Measurements from ENCODE around the gene FOXK2.

The FOXK2 gene

DNA sequence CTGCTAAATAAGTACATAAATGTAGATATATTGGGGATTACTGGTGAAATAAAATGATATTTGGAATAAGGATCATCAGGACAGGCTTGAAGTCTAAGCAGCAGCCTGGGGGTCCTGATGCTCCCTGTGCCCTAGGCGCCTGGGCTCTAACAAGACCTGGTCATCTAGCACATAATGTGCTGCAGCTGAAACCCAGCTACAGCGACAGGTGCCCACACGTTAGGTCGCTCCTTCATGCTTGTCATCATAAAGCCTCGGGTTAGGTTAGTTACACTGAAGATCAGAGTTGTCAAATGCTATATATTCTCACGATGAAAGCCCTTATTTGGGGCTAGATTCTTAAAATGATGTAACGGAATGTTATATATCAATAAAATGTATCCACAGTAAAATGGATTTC is 49.5 kb upstream of the FOXK2 start:
- TF ChIP-seq ISL1 (CRISPR knock-in tag; IDR thresholded peaks at IDR 0.05) (no peak), ZNF8 (CRISPR knock-in tag; IDR thresholded peaks at IDR 0.05) (no peak), PPARA (CRISPR knock-in tag; IDR thresholded peaks at IDR 0.05; ENCODE audit: borderline replicate concordance) (no peak), ZFP30 (CRISPR knock-in tag; IDR thresholded peaks at IDR 0.05) (no peak), ZFP3 (CRISPR knock-in tag; IDR thresholded peaks at IDR 0.05) (no peak), SNAI2 (CRISPR knock-in tag; IDR thresholded peaks at IDR 0.05) (no peak), RARB (CRISPR knock-in tag; IDR thresholded peaks at IDR 0.05) (no peak), OSR1 (CRISPR knock-in tag; IDR thresholded peaks at IDR 0.05) (no peak), TCF4 (CRISPR knock-in tag; IDR thresholded peaks at IDR 0.05; ENCODE audit: borderline replicate concordance) (no peak), GLIS3 (CRISPR knock-in tag; IDR thresholded peaks at IDR 0.05) (no peak), ZC3H10 (CRISPR knock-in tag; IDR thresholded peaks at IDR 0.05) (no peak), TOX (CRISPR knock-in tag; IDR thresholded peaks at IDR 0.05; ENCODE audit: borderline replicate concordance) (no peak), ZNF70 (CRISPR knock-in tag; IDR thresholded peaks at IDR 0.05) (no peak), BACH2 (CRISPR knock-in tag; IDR thresholded peaks at IDR 0.05; ENCODE audit: borderline replicate concordance) (no peak), CSDC2 (CRISPR knock-in tag; IDR thresholded peaks at IDR 0.05) (no peak), ZNF565 (CRISPR knock-in tag; conservative IDR thresholded peaks at IDR 0.05; ENCODE audit: low read depth) (no peak)
- TF ChIP-seq, protein P1, sequence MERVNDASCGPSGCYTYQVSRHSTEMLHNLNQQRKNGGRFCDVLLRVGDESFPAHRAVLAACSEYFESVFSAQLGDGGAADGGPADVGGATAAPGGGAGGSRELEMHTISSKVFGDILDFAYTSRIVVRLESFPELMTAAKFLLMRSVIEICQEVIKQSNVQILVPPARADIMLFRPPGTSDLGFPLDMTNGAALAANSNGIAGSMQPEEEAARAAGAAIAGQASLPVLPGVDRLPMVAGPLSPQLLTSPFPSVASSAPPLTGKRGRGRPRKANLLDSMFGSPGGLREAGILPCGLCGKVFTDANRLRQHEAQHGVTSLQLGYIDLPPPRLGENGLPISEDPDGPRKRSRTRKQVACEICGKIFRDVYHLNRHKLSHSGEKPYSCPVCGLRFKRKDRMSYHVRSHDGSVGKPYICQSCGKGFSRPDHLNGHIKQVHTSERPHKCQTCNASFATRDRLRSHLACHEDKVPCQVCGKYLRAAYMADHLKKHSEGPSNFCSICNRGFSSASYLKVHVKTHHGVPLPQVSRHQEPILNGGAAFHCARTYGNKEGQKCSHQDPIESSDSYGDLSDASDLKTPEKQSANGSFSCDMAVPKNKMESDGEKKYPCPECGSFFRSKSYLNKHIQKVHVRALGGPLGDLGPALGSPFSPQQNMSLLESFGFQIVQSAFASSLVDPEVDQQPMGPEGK (CRISPR knock-in tag; IDR thresholded peaks at IDR 0.05; ENCODE audit: borderline replicate concordance), result no peak
- TF ChIP-seq, protein P2, sequence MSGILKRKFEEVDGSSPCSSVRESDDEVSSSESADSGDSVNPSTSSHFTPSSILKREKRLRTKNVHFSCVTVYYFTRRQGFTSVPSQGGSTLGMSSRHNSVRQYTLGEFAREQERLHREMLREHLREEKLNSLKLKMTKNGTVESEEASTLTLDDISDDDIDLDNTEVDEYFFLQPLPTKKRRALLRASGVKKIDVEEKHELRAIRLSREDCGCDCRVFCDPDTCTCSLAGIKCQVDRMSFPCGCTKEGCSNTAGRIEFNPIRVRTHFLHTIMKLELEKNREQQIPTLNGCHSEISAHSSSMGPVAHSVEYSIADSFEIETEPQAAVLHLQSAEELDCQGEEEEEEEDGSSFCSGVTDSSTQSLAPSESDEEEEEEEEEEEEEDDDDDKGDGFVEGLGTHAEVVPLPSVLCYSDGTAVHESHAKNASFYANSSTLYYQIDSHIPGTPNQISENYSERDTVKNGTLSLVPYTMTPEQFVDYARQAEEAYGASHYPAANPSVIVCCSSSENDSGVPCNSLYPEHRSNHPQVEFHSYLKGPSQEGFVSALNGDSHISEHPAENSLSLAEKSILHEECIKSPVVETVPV (CRISPR knock-in tag; IDR thresholded peaks at IDR 0.05), result no peak
- TF ChIP-seq, protein P3, sequence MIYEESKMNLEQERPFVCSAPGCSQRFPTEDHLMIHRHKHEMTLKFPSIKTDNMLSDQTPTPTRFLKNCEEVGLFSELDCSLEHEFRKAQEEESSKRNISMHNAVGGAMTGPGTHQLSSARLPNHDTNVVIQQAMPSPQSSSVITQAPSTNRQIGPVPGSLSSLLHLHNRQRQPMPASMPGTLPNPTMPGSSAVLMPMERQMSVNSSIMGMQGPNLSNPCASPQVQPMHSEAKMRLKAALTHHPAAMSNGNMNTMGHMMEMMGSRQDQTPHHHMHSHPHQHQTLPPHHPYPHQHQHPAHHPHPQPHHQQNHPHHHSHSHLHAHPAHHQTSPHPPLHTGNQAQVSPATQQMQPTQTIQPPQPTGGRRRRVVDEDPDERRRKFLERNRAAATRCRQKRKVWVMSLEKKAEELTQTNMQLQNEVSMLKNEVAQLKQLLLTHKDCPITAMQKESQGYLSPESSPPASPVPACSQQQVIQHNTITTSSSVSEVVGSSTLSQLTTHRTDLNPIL (CRISPR knock-in tag; IDR thresholded peaks at IDR 0.05; ENCODE audit: low read depth), result no peak
- TF ChIP-seq, protein P4, sequence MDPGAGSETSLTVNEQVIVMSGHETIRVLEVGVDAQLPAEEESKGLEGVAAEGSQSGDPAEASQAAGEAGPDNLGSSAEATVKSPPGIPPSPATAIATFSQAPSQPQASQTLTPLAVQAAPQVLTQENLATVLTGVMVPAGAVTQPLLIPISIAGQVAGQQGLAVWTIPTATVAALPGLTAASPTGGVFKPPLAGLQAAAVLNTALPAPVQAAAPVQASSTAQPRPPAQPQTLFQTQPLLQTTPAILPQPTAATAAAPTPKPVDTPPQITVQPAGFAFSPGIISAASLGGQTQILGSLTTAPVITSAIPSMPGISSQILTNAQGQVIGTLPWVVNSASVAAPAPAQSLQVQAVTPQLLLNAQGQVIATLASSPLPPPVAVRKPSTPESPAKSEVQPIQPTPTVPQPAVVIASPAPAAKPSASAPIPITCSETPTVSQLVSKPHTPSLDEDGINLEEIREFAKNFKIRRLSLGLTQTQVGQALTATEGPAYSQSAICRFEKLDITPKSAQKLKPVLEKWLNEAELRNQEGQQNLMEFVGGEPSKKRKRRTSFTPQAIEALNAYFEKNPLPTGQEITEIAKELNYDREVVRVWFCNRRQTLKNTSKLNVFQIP (CRISPR knock-in tag; IDR thresholded peaks at IDR 0.05; ENCODE audit: borderline replicate concordance, low read depth), result no peak
- ATAC-seq, result no peak

DNA sequence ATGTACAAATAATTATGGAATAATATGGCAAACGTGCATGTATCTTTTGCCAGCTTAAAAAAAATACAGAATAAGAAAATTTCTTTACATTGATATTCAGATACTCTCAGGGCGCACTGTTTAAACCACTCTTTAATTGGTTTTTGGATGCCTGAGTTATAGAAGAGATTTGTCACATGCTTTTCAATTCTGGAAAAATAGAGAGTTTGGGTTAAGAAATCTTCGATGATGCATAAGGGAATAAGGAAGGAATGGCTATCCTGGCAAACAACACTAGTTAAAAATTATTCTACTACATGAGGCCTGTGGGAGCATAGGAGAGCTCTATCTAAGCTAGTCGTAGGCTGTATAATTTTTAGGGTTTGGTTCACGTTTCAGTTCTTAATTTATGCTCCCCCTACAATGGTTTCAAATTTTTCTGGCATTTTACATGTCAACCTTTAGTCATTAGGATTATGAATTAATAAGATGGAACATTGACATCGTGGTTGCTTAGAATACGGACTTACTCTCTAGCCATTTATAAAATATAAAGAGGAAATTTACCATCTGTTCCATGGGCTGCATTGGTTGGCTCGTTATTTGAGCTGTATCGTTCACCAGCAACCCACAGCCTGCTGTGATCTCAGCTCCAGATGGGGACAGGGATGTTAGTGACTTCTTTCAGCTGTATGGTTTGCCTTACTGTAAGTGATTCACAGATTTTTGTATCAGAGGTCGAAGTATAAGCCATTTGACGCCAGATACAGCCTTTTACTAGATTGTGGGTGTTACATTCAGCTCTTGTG is 45.1 kb upstream of the FOXK2 start:
- no peak for ATAC-seq
- TF ChIP-seq ISL1 (CRISPR knock-in tag; IDR thresholded peaks at IDR 0.05) (no peak), GLIS3 (CRISPR knock-in tag; IDR thresholded peaks at IDR 0.05) (no peak), TCF4 (CRISPR knock-in tag; IDR thresholded peaks at IDR 0.05; ENCODE audit: borderline replicate concordance) (no peak)
- TF ChIP-seq, protein P2 (CRISPR knock-in tag; IDR thresholded peaks at IDR 0.05), result no peak

DNA sequence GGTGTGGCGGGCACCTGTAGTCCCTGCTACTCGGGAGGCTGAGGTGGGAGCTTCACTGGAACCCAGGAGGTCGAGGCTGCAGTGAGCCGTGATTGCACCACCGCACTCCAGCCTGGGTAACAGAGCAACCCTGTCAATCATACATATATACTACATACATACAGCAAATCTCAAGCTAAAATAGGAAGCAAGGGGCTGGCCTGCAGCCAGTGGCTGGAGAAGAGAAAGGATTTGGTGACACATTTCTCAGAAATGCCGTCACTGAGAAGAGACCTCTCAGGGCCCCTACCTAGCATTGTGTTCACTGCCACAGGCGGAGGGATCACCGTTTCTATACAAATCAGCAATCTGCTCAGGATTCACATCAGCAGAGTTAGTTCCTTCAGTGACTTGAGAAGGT is 44.1 kb upstream of the FOXK2 start:
- ATAC-seq, result peak; percentile 21; the same call in 1 of the 3 replicates
- TF ChIP-seq GLIS3 (CRISPR knock-in tag; IDR thresholded peaks at IDR 0.05) (no peak), ISL1 (CRISPR knock-in tag; IDR thresholded peaks at IDR 0.05) (no peak), RARB (CRISPR knock-in tag; IDR thresholded peaks at IDR 0.05) (no peak), BACH2 (CRISPR knock-in tag; IDR thresholded peaks at IDR 0.05; ENCODE audit: borderline replicate concordance) (no peak), ZFP3 (CRISPR knock-in tag; IDR thresholded peaks at IDR 0.05) (no peak), ZNF70 (CRISPR knock-in tag; IDR thresholded peaks at IDR 0.05) (no peak), TCF4 (CRISPR knock-in tag; IDR thresholded peaks at IDR 0.05; ENCODE audit: borderline replicate concordance) (no peak)
- TF ChIP-seq, protein P3 (CRISPR knock-in tag; IDR thresholded peaks at IDR 0.05; ENCODE audit: low read depth), result no peak

All from SK-N-SH treated with all-trans-retinoic acid at 6 μM for 48 hours (cell line).